Middle frontal gyrus (tissue), 1 donor: ENCODE results near the gene DONSON.

ENCODE experiments used
- DNase-seq: peaks from one replicate; pipeline ENCODE4 v3.0.0-alpha.2; 2015; ENCODE audit warnings: low spot score; ENCODE audit errors: extremely low spot score

The DONSON gene

GRCh38 chr21:33541756-33542639 is 46.5 kb downstream of the DONSON start, which contains the start of gene GART:
Gene GART, minus strand, starts transcription at chr21:33542117. Its CDS starts 2,802 bp downstream, at chr21:33539315.
- peak; percentile 53 for DNase-seq

GRCh38 chr21:33541105-33541711 is 47.3 kb downstream of the DONSON start:
- DNase-seq, result no peak

- DNase-seq, result no peak
These were observed 47.8 kb downstream of the DONSON start for GRCh38 chr21:33540711-33541104.

DNA sequence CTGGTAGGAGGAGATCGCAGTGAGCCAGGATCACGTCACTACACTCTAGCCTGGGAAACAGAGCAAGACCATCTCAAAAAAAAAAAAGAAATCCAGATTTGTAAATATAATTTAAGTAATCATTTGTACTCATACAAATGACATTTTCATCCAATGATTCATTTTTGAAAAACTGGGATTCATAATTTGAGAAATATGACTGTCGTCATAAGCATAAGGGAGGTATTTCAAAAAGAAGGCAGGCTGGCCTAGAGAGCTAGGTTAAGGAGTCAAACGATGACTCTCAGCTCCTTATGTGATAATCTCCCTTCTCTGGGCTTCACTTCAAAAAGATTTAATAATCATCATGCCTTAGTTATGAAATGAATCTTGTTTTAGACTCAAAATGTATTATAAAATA is 48.9 kb downstream of the DONSON start:
- DNase-seq, result no peak

DNA sequence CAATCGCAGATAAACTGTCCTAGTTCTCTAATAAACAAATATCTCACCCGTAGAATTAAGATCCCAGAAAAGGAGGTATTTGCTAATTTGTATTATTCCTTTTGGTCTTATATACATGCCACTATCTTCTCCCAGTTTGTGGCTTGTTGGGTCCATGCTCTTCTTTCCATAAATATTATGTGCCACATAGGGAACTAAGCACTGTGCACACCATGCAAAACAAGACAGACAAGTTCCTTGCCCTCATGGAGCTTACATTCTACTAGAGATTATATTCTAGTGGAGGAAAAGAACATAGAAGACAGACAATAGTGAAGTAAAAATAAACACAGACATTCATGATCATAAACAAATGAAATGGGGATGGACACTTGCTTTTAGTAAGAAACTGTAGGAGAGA is 51.3 kb downstream of the DONSON start:
- no peak for DNase-seq

GRCh38 chr21:33531007-33531406 is 57.5 kb downstream of the DONSON start:
- no peak for DNase-seq
